GM19238 (cell line): Measurements from ENCODE around the gene ITPRIP.

Source experiments
- DNase-seq: peaks from one replicate; pipeline ENCODE4 v3.0.0; 2011; ENCODE audit warnings: low spot score; ENCODE audit not compliant: insufficient read length

The ITPRIP gene

DNA sequence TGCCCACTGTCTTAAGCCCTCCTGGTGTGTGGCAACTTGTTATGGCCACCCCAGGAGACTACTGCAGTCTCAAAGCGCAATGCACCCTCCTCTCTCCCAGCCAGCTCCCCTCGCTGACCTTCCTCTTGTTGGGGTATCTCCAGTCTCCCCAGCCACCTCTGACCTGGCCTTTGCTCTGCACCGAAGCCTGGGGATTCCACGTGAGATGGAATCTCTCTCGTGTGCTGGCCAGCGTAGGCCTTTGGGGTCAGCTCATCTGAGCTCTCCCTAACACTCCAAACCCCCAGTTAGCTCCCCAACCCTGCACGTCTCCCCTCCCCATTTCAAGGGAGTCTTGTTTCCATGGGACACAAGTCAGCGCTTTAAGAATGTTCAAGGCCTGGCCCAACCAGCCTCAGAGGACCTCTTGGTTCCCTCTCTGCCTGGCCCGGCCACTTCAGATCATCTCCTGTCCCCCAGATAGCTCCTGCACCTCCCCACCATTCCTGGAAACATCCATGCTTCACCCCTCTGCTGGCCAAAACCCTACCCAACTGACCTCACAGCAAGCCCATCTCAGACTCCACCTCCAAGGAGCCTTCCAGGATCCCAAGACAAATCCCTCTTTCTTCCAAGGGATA, 11.2 kb downstream of the ITPRIP start:
- no peak for DNase-seq

DNA sequence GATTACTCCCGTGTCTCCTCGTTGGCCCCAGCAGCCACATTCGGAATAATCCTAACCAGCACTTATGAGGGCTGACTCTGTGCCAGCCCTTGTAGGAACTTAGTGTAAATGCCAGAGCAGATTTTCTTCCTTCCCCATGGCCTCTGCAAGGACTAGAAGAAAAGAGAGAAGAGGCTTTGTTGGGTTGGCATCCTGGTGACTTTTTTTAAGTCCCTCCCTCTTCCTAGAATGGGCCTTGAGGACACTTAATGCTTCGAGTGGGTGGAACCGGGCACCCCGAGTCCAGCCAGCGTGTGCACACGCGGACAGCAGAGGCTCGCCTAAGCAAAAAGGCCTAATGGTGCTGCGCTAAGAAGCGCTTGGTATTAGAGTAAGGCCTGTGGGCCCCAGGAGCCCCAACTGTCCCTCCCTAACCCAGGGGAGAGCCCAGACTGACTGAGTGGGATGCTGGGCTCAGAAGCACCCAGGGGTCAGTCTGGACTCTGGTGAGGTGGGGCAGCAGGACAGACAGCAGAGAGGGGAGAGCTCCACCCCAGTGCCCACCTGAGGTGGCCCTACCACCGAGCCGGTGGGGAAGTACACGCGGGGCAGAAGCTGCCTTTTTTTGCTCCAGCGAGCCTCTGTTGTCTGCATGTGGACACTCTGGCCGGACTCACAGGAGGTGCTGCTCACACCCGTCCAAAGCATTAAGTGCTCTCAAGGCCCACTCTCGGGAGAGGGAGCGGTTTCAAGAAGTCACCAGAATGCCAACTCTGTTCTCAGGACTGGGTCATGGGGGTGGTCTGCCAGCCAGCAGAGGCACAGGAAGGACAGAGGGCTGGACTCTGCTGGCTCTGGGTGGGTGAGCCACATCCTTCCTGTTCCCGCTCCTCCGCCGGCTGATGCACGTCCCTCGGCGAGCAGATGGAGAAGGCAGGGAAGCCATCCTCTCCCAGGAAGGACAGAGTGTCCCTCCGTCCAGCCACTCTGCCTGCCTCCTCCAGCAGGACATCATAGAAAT, 12.5 kb downstream of the ITPRIP start:
- no peak for DNase-seq

DNA sequence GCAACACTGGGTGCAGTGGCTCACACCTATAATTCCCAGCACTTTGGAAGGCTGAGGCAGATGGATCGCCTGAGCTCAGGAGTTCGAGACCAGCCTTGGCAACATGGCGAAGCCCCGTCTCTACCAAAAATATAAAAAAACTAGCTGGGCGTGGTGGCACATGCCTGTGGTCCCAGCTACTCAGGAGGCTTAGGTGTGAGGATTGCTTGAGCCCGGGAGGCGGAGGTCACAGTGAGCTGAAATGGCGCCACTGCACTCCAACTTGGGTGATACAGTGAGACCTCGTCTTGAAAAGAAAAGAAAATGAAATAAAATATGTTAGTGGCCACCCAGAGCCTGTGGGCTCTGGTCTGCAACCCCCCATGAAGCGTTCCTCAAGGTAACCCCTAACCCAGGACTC, 13.3 kb downstream of the ITPRIP start:
- DNase-seq = no peak

DNA sequence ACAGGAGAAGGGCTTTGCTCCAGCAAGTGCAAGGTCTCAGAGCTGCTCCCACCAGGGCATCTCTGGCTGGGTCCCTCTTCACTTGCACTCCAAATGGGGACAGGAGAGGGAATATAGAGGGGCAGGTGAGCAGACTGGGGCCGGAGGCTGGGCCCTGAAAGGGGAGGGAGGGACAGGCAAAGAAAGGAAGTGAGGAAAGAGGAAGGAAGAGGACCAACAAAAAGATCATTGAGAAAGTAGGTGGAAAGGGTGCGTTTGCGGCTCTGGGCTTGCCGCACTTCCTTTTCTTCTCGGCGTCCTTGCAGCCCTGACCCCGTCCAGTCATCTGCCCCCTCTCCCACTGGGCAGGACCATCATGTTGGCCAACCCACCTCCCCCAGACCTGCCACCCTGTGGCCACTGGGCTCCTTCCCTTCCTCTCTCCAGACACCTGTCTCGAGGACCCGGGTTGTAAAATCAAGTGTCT, 14.0 kb downstream of the ITPRIP start:
- no peak for DNase-seq

DNA sequence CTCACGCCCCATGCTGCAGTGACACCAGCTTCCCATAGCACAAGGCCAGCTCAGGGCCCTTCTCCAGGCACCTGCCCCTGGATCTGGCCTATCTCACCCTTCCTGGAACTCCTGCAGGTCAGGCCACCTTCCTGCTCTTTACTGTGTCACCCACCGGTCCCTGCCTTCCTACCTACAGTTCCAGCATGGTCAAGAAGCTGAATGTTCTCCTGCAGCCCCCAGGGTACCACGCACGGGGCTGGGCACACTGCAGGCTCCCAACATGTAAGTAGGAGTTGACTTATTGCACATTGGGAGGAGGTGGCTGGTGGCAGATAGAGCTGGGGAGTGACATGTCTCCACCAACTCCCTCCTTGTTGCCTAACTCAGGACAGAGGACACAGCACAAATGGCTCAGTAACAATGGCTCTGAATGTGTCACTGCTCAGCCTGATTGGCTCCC, 14.5 kb downstream of the ITPRIP start:
- no peak for DNase-seq

DNA sequence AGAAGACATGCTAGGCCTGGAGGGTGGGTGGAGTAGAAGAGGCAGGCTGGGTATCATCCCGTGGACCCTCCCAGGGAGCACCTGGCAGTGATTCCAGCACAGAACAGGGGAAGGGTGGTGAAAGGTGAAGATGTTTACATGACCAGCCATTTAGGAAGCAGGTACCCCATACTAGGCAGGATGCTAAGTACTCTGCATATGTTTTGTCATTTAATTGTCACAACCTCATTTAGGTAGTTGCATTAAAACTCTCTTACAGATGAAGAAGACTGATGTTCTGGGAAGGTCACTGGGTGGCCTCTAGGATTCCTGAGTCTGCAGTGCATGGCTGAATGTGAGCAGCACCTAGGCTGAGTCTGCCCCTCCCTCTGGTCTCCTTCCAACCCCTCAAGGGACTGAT, 15.2 kb downstream of the ITPRIP start:
- DNase-seq = no peak

DNA sequence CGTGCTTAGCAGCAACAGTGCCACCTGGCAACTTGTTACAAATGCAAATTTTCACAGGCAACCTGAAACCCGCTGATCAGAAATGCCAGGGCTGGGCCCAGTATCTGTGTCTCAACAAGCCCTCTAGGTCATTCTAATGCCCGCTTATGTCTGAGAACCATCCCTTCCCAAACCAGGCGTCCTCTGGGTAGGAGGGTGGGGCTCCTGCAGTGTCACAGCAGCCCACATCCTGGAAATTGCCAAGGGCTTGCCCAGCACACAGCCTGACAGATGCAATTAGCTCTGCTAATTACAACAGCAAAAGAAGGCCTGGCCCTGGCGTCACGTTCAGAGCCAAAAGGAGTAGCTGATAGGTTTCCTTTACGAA, 15.9 kb downstream of the ITPRIP start:
- no peak for DNase-seq

DNA sequence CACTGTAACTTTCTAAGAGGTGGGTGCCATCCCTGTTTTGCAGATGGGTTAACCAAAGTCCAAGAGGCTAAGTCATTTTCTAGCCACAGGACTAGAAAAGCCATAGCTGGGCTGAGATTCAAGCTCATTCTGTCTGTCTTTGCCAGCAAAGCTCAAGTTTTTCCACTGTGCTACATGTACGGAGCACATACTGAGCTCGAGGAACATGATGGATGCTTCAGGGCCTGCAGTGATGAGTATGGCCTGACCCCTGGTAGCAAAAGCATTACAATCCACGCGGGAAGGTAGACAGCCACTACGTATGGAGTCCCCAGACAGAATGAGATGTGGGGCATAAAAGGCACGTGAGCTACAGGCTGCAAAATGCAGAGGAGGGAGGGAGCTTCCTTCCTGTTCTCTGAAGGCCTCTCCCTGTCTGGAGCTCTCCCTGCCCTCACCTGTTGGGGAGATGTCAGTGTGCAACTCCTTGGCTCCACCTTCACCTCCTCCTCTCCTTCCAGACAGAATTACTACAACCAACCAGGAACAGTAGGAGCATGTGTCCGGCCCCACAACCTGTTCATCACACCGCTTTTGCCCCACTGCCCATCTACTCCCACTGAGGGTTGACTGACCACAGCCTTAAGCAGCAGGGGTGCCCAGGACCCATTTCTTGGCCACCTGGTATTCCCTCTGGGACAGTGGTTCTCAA, 16.4 kb downstream of the ITPRIP start:
- DNase-seq = no peak

DNA sequence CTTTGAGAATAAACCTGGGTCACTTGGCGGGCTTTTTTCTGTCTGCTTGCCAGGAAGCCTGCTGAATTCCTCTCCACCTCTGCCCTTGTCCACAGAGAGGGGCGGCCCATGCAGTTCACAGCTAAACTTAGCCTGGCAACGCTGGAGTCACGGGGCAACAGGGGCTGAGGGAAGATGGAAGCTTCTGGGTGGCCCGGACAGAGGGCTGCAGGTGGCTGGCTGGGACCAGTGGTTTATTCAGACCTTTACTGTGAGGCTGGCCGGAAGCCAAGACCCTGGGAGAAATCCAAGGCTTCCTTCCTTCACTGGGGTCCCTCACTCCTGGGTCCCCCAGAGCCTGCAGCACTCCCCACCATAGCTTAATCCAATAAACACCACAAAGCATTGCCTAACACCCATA, 17.0 kb downstream of the ITPRIP start:
- DNase-seq = no peak

DNA sequence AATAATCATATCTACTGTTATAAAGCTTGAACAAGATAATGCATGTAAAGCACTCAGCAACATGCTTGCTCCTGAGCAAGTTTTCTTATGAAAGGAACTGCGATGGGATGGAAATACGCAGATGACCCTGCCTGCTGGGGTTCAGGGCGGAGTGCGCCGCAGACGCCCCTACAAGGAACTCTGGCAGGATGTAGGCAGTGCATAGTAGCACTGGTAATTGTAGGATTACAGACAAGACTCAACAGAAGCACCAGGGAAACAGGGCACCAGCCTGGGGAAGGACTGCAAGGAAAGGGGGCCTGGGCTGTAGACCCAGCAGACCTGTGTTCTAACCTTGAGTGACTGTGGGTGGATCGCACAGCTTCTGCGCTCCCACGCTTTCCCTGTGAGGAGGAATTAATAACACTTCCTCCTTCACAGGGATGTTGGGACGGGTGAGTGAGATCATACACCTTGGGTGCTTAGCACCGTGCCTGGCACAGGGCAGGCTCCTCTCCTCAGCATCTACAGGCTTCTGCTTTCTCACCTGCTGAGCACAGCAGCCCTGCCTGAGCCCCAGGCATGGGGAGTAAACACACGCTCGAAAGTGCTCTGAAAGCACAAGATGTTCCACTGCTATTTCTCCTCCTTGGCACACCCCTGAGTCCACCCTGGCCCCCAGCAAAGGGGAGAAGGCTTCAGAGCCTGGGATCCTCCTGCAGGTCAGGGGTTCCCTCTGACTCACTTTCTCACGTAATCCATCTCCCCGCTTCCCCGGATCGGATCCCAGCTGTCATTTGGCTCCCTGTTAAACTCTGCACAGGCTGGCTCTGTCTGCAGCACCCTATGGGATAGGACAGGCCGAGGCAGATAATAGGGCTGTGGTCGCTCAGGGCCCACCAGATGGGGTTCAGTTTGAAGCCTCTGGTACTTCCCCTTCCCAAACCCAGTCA, 19.2 kb downstream of the ITPRIP start:
- DNase-seq = no peak

DNA sequence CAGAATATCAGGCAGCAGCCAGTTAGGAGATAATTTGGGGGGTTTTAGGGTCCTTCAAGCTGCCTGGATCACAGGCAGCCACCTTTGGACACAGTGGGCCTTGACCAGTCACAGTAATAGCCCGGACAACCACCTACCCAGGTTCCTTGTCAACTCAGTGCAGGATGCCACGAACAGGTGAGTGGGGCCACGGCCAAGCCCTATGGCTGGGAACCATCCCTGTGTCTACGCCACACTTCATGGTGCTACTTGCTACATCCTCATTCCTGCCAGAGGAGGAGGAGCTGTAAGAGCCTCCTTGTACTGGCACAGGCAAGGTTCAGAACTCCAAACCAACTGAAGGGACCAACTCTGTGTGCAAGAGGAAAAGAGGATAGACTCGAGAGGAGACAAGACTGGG, 19.9 kb downstream of the ITPRIP start:
- no peak for DNase-seq

DNA sequence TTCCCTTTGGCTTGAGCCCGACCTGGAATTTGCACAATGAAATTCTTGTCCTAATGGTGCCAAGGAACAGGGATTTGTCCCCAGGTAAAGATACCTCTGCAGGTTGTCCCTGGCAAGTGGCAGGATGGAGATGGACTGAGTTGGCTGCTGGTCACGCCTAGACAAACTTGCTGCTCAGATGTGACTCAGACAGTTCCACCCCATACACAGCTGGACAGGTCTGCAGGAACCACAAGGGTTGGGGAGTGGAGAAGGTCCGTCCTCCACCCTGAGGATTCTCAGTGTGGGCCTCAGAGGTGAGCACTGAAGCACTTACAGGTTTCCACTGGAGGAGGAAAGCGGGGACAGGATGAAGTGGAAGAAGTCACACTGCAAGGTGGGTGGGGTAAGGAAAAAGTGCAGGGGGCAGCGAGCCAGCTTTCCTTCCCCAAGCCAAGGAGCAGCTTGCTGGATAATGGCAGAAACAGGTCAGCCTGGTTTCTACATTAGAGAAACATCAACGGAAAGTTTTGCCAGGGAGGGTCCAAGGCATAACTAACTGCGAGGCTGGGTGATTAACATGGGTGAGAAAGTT, 20.5 kb downstream of the ITPRIP start:
- no peak for DNase-seq

DNA sequence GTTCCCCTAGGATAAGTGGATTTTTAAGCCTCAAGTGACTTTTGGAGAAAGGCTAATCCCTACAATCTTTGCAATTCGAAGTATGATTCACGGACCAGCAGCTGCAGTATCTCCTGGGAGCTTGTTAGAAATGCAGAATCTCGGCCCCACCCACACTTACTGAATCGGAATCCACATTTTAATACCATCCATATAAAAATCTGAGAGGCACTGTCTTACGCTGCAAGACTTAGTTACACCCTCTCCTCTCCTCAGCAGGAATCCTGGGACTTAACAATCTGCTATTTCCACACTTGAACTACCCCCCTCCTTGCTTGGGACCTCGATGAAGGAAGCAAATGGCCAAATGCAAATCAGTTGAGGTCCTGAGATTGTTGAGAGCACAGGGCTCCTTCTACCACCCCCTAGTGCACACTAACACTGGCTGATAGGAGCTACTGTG, 21.0 kb downstream of the ITPRIP start:
- DNase-seq = no peak

DNA sequence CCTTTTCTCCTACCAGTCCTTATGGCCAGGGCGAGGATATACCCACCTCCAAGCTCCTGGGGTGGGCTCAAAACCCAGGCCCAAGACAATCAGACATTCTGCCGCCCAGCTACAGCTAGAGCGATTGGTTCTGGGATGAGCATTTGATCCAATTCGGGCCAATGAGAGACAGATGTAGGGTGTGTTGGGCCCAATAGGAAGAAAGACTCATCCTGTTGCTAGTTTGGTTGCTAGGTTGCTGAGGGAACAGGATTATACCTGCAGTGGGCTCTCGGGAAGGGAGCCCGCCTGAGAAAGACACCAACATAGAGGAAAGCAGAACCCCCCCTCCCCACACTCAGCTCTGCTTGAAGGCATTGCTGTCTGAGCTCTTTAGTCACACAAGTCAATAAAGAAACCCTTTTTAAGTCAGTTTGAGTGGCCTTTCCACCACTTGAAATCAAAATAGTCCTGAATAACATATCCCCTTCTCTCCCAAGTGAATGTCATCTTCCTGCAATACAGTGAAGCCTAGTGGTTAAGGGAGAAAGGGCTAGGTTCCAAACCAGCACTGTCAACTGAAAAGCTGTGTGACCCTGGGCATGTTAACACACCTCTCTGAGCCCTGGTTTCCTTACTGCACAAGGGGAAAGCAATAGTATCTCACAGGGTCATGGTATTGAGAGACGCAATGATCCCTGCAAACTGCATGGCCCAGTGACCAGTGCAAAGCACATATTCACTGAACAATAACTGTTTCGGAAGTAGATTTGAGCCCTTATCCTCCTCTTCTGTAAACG, 21.8 kb downstream of the ITPRIP start:
- no peak for DNase-seq

DNA sequence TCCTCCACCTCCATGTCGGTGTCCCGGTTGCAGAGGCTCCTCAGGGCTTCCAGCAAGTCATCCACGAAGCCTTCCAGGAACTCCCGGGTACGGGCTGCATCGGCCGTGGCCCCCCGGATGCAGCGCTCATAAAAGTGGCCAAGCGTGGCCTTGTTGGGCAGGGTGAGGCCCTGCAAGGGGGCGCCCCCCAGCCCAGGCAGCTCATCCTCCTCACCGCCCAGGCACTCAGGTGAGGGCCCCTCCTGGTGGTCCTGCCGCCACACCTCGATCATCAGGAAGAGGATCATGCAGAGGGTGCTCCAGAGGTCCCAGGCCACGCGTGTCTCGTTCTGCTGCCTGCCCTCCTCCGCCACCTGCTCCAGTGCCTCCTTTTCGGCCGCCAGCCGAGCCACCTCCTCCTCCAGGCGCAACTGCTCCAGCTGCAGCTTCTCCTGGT, 22.8 kb downstream of the ITPRIP start:
- no peak for DNase-seq

DNA sequence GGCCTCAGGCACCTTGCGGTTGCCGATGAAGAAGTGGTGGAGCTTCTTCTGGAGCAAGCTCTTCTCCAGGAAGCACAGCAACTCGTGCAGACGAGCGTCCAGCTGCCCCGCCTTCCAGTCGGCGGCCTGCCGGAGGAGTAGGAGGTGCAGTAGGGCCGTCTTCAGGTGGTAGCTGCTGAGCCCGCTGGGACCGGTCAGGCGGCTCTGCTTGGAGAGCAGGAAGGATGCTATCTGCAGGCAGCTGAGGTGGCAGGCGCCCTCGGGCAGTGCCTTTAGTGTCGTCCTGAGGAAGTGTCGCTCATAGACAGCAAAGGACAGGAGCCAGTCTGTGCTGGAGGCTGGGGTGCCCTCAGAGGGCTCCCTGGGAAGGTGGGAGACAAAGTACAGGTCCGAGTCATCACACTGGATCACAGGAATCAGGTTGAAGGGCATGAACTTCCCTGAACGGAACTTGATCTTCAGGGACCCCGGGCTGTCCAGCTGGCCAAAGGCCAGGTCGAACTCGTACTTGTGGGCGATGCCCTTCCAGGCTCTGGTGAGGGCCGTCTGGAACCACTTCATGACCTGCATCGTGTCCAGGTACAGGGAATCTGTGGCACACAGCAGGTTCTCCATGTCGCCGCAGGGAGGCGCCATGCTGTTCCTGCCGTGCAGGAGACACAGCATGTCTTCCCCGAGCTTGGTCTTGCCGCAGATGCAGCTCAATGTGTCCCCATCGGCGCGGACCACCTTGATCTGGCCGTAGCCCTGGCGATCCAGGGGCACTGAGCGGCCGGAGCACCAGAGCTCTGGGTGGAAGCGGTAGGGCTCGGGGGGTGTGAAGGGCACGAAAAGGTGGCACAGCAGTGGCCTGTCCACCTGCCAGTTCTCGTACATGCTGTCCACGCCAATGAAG, 23.4 kb downstream of the ITPRIP start:
- no peak for DNase-seq

DNA sequence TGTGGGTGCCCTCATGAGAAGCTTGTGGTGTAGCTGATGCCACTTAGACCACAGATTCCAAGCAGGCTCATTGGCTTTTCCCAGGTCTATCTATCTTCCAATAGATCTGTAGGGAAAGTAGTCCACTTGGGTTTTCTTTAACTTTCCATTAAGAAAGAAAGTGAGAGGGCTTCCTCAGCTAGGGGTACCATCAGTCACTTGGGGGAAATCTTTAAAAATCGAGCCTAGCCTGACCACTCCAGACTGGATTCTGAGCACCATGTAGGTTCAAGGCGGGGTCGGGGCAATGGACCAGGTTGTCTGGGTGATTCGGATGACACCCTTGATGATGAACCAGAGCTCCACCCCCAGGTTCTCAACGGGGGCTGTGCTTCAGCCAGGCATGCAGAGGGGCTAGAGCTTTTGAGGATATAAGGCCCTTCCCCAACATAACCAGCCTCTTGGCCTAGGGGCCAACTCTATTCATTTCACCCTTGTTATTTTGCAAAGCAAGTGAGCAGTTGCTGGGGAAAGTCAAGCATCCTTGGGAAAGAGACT, 27.0 kb downstream of the ITPRIP start:
- no peak for DNase-seq
